Panc1 (cell line): ENCODE data around the gene STUB1. TPM values are rescaled to one million over a fixed set of nuclear protein-coding genes. Genes with fewer than 3 reads are reported as not detected.

Experiments used
- ATAC-seq: fragments of 200-7000 bp; cut with Tn5 transposase; 2 replicates; pipeline ENCODE4 v1.9.1; 2020; ENCODE audit warnings: mild to moderate bottlenecking, moderate library complexity
- BruUV-seq: library from RNA; stranded (reverse); fragments of 400-500 nt; replicated peaks from 2 replicates; lab custom pipeline; 2021; lab: Mats Ljungman, UMichigan
- CTCF ChIA-PET: fragments of 300-600 bp; sonication (Branson Sonifier 250); formaldehyde crosslinking; loops from one replicate; lab custom pipeline; 2022; ENCODE audit warnings: antibody characterized with exemption; lab: Charles Lee
- POLR2A ChIA-PET: fragments of 300-600 bp; sonication (Branson Sonifier 250); formaldehyde crosslinking; loops from one replicate; lab custom pipeline; 2022; ENCODE audit warnings: antibody characterized with exemption; lab: Charles Lee
- DNase-seq: peaks from one replicate; pipeline ENCODE4 v3.0.0-alpha.2; 2010; ENCODE audit warnings: low read depth, low spot score
- H3K27ac ChIP-seq: 2 replicates; pipeline ENCODE4 v1.5.1; 2011; ENCODE audit warnings: mild to moderate bottlenecking, low read length, inconsistent platforms
- H3K27me3 ChIP-seq: fragments of 200-500 bp; sonication (Bioruptor generic); 2 replicates; pipeline ENCODE4 v1.6.0; 2014; ENCODE audit warnings: low read length, inconsistent platforms; ENCODE audit not compliant: control insufficient read depth, insufficient read depth
- H3K36me3 ChIP-seq: fragments of 200-500 bp; sonication (Bioruptor generic); 2 replicates; pipeline ENCODE4 v1.5.1; 2014; ENCODE audit warnings: inconsistent platforms, mild to moderate bottlenecking, low read length, moderate library complexity; ENCODE audit not compliant: control insufficient read depth, insufficient read depth
- H3K4me1 ChIP-seq: 2 replicates; pipeline ENCODE4 v1.5.1; 2011; ENCODE audit warnings: inconsistent platforms, mild to moderate bottlenecking, low read length, moderate library complexity; ENCODE audit not compliant: control insufficient read depth, insufficient read depth
- H3K4me3 ChIP-seq, 2 experiments: 2 replicates each; pipeline ENCODE4 v1.5.1; 2011 to 2012; ENCODE audit warnings: low read depth in 2 of 2, low read length in 2 of 2, mild to moderate bottlenecking in 2 of 2, inconsistent platforms in 1 of 2, moderate library complexity in 1 of 2
- H3K9me3 ChIP-seq: fragments of 200-500 bp; sonication (Bioruptor generic); 2 replicates; pipeline ENCODE4 v1.5.1; 2014; ENCODE audit warnings: low read depth, mild to moderate bottlenecking, inconsistent platforms, low read length, moderate library complexity; ENCODE audit not compliant: control insufficient read depth, insufficient read depth
- CTCF ChIP-seq: fragments of 450-650 bp; IDR thresholded peaks from 2 replicates; pipeline ENCODE4 v1.5.1; 2017; ENCODE audit warnings: mild to moderate bottlenecking
- POLR2AphosphoS5 ChIP-seq: IDR thresholded peaks from 2 replicates; pipeline ENCODE4 v1.6.1; 2012; ENCODE audit warnings: mild to moderate bottlenecking, low read depth, low read length, moderate library complexity
- REST ChIP-seq, 2 experiments: IDR thresholded peaks; 2 replicates each; pipeline ENCODE4 v1.6.1; 2011 to 2012; ENCODE audit warnings: low read depth in 2 of 2, control low read depth in 1 of 2, low read length in 1 of 2, mild to moderate bottlenecking in 1 of 2, moderate library complexity in 1 of 2; ENCODE audit not compliant: insufficient read depth in 1 of 2
- SIN3A ChIP-seq: IDR thresholded peaks from 2 replicates; pipeline ENCODE4 v1.6.1; 2012; ENCODE audit warnings: low read depth, mild to moderate bottlenecking, low read length, moderate library complexity, borderline replicate concordance; ENCODE audit not compliant: insufficient read depth
- TCF7L2 ChIP-seq: IDR thresholded peaks from 2 replicates; pipeline ENCODE4 v1.6.1; 2011; ENCODE audit warnings: mild to moderate bottlenecking, low read depth, low read length, inconsistent platforms
- in situ Hi-C: cut with HindIII; loops from 2 replicates; pipeline ENCODE4 v1.10.0; 2016; ENCODE audit warnings: low sequenced_read_pairs, low pct_unique_long_range_greater_than_20kb
- intact Hi-C: fragments of 100-400 bp; cut with micrococcal nuclease; formaldehyde crosslinking; loops from one replicate; pipeline ENCODE4 v1.10.0; 2022; ENCODE audit not compliant: unreplicated experiment
- total RNA-seq: library from RNA; stranded (reverse); gene quantifications from one replicate; pipeline ENCODE4 v1.2.1, GENCODE V29; 2021; ENCODE audit not compliant: unreplicated experiment

STUB1 gene
- total RNA-seq, 1 experiment from 2014 or later, result 217 TPM

- Histone ChIP-seq H3K27ac (no peak overlapping the region), H3K27me3 (no peaks in the 10 kb centered on the region), H3K36me3 (no peaks in the 10 kb centered on the region), H3K9me3 (no peaks in the 10 kb centered on the region), H3K4me3 (no peak overlapping the region), H3K4me1 (peaks cover 40% of the 10 kb centered on the region)
- in situ Hi-C loops (no loop called here), intact Hi-C loops (no loop called here)
- ChIA-PET POLR2A (no interaction called here), CTCF (no interaction called here)
- ATAC-seq (no peak), DNase-seq (no peak)
- TF ChIP-seq CTCF (no peak), SIN3A (no peak), TCF7L2 (no peak), POLR2AphosphoS5 (no peak), REST (IDR thresholded peaks at IDR 0.05; ENCODE audit: insufficient read depth in 1 of 2, low read depth in 2 of 2, low read length in 1 of 2) (no peak)
- no TSS peak for BruUV-seq
Observed at GRCh38 chr16:631808-632358, 48.3 kb upstream of the STUB1 start.

GRCh38 chr16:632486-633335, 47.5 kb upstream of the STUB1 start:
- ATAC-seq (no peak), DNase-seq (no peak)
- H3K4me1 ChIP-seq, result peaks cover 37% of the 10 kb centered on the region
- H3K27me3 ChIP-seq, result no peaks in the 10 kb centered on the region
- intact Hi-C loops, result no loop called here
- TF ChIP-seq TCF7L2, result no peak
- no peak for TF ChIP-seq SIN3A
- TF ChIP-seq CTCF, result no peak
- no peak for TF ChIP-seq POLR2AphosphoS5
- no peak for TF ChIP-seq REST (IDR thresholded peaks at IDR 0.05; ENCODE audit: insufficient read depth in 1 of 2, low read depth in 2 of 2, low read length in 1 of 2)
- POLR2A ChIA-PET, result no interaction called here
- CTCF ChIA-PET, result no interaction called here
- H3K27ac ChIP-seq, result no peak overlapping the region
- in situ Hi-C loops, result no loop called here
- H3K9me3 ChIP-seq, result no peaks in the 10 kb centered on the region
- no TSS peak for BruUV-seq
- H3K36me3 ChIP-seq, result no peaks in the 10 kb centered on the region
- no peak overlapping the region for H3K4me3 ChIP-seq
